OCI-LY7 (cell line): Measurements from ENCODE around the gene LPAR2.

Source experiments
- CTCF ChIP-seq: fragments of 200-600 bp; sonication (generic); conservative IDR thresholded peaks from 2 replicates; pipeline ENCODE4 v1.5.1; 2014; ENCODE audit warnings: mild to moderate bottlenecking, antibody characterized with exemption, low read length, moderate library complexity, mixed read lengths
- EZH2phosphoT487 ChIP-seq: fragments of 200-600 bp; sonication (generic); IDR thresholded peaks from 2 replicates; pipeline ENCODE4 v1.6.1; 2018; ENCODE audit warnings: low read depth, borderline replicate concordance, mild to moderate bottlenecking, mixed run types, antibody characterized with exemption, low read length, moderate library complexity, mixed read lengths

GRCh38 chr19:19588546-19588945 is 39.5 kb downstream of the LPAR2 start:
- TF ChIP-seq CTCF (no peak), EZH2phosphoT487 (no peak)
